Thoracic aorta (tissue), 2 donors: Measurements from ENCODE around the gene GJB2. TPM values are rescaled to one million over a fixed set of nuclear protein-coding genes. Genes with fewer than 3 reads are reported as not detected.

Experiments
- ATAC-seq: fragments of 150-250 bp; one replicate; pipeline ENCODE4 v1.8.0; 2017; ENCODE audit warnings: low read depth; ENCODE audit not compliant: insufficient number of reproducible peaks, low FRiP score
- DNase-seq: peaks from one replicate; pipeline ENCODE4 v3.0.0-alpha.2; 2020; ENCODE audit warnings: low spot score
- H3K27ac ChIP-seq, 2 donors: fragments of 200-600 bp; sonication (generic); 1 replicate in 1 of 2; 2 replicates in 1 of 2; pipeline ENCODE4 v1.5.1; 2016; ENCODE audit warnings: mild to moderate bottlenecking in 2 of 2, moderate library complexity in 2 of 2
- H3K27me3 ChIP-seq: fragments of 200-600 bp; sonication (generic); replicated peaks from 2 replicates; pipeline ENCODE4 v1.6.0; 2016; ENCODE audit warnings: mild to moderate bottlenecking; ENCODE audit not compliant: insufficient read depth
- H3K36me3 ChIP-seq: fragments of 200-600 bp; sonication (generic); one replicate; pipeline ENCODE4 v1.5.1; 2016
- H3K4me1 ChIP-seq, 2 donors: fragments of 200-600 bp; sonication (generic); 1 replicate in 1 of 2; 2 replicates in 1 of 2; pipeline versions ENCODE4 v1.5.1 to v1.6.0; 2016; ENCODE audit warnings: low read depth in 2 of 2, mild to moderate bottlenecking in 1 of 2; ENCODE audit not compliant: control insufficient read depth in 1 of 2
- H3K4me3 ChIP-seq: fragments of 200-600 bp; sonication (generic); 2 replicates; pipeline ENCODE4 v1.5.1; 2016; ENCODE audit warnings: mild to moderate bottlenecking
- H3K9me3 ChIP-seq: fragments of 200-600 bp; sonication (generic); 2 replicates; pipeline ENCODE4 v1.5.1; 2016
- CTCF ChIP-seq: fragments of 200-600 bp; sonication (generic); IDR thresholded peaks from one replicate; pipeline ENCODE4 v1.5.1; 2019; ENCODE audit warnings: antibody characterized with exemption
- total RNA-seq, 2 donors: library from RNA; depleted of rRNA; stranded (reverse); fragments of >200 nt; gene quantifications; one replicate each; pipeline versions ENCODE4 v1.1.0 to v1.2.3, GENCODE V29; 2016

GJB2 gene
- total RNA-seq, 2 donors from 2014 or later, result 0.27 to 1.1 TPM

GRCh38 chr13:20192158-20192835 lies 441 bp downstream of the GJB2 start:
- H3K27me3 ChIP-seq, result peaks cover 17% of the 10 kb centered on the region
- H3K27ac ChIP-seq, result no peak overlapping the region
- no peaks in the 10 kb centered on the region for H3K36me3 ChIP-seq
- ATAC-seq (no peak), DNase-seq (no peak)
- TF ChIP-seq CTCF, result no peak
- peaks cover 23 to 30% of the 10 kb centered on the region in 2 donors for H3K4me1 ChIP-seq
- H3K4me3 ChIP-seq, result peak overlapping the region; percentile 75
- H3K9me3 ChIP-seq, result no peaks in the 10 kb centered on the region

GRCh38 chr13:20191311-20192157 lies 1.2 kb downstream of the GJB2 start:
- Histone ChIP-seq H3K4me1 (peaks cover 23 to 25% of the 10 kb centered on the region in 2 donors), H3K9me3 (no peaks in the 10 kb centered on the region), H3K27me3 (peaks cover 17% of the 10 kb centered on the region), H3K36me3 (no peaks in the 10 kb centered on the region), H3K4me3 (peak overlapping the region; percentile 75), H3K27ac (no peak overlapping the region)
- DNase-seq (no peak), ATAC-seq (no peak)
- TF ChIP-seq CTCF, result no peak

DNA sequence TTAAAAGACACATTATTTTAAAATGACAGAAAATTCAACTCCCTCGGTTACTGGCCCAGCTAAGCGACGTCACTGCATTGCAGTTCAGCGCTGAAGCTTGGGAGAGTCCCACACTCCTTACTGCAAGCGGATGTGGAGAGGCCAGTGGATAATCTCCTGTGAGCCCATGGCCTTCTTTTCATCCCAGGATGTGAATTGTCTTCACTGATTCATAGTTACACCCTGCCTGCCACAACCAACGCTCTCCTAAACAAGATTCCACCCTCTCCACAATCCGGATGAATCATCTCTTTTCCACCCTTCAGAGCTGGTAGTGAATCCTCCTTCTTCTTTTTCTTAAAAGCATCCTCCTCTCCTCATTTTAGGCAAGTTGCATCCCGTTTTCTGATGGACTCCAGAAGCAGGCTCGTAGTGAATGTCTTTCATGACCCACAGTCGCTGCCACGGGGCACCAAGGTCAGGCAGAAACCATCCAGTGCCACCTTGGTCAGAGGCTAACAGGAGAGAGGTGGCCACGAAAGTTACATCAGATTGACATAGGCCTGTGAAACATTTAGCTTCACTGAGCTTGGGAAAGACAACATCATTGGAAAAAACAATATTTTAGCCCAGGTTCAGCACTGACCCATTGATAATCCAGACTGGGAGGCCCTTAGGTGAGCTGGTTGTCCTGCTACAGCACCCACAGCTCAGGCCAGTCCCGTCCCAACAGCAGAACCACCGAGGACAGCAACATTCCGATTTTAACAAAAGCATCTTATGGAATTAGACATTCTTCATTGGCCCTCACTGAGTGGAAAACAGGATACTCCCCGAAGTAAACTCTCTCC lies 2.0 kb downstream of the GJB2 start:
- Histone ChIP-seq H3K9me3 (no peaks in the 10 kb centered on the region), H3K4me3 (no peak overlapping the region), H3K4me1 (peaks cover 23 to 25% of the 10 kb centered on the region in 2 donors), H3K27ac (no peak overlapping the region), H3K27me3 (peaks cover 17% of the 10 kb centered on the region), H3K36me3 (no peaks in the 10 kb centered on the region)
- TF ChIP-seq CTCF, result no peak
- DNase-seq (no peak), ATAC-seq (no peak)

DNA sequence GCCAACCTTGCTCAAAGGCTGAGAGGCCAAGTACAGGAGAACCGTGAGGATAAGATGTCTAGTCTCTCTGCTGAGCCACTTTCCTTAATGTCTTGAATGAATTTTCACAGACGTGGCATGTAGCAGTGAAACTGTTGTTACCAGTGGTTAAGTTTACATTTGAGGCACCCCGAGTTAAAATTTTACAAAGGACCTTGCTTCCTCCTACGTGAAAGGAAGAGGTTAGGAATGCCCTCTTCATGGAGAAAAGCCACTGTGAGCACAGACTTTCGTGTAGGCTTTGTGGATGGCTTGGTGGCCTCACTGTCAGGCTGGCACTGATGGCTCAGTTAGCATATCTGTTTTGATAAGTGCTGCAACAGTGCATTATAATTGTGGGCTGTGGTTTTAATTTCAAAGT lies 2.7 kb downstream of the GJB2 start:
- DNase-seq (no peak), ATAC-seq (no peak)
- TF ChIP-seq CTCF, result no peak
- peaks cover 23 to 25% of the 10 kb centered on the region in 2 donors for H3K4me1 ChIP-seq
- no peak overlapping the region for H3K4me3 ChIP-seq
- no peaks in the 10 kb centered on the region for H3K36me3 ChIP-seq
- no peaks in the 10 kb centered on the region for H3K9me3 ChIP-seq
- peaks cover 17% of the 10 kb centered on the region for H3K27me3 ChIP-seq
- no peak overlapping the region for H3K27ac ChIP-seq
